GM18507 (cell line): ENCODE data around the gene UBE2O.

ENCODE experiments used
- DNase-seq: peaks from one replicate; pipeline ENCODE4 v3.0.0; 2011; ENCODE audit warnings: low read depth; ENCODE audit not compliant: insufficient read length; ENCODE audit errors: extremely low spot score
- FAIRE-seq: peaks from 2 replicates; lab custom pipeline; 2011; peaks lifted over from hg19 to GRCh38; lab: Jason Lieb, UNC

The UBE2O gene

GRCh38 chr17:76452660-76453430, at the start of gene UBE2O:
Gene UBE2O, minus strand, starts transcription at chr17:76453152. Its CDS starts 11 bp downstream, at chr17:76453141.
- peak; percentile 96 for DNase-seq
- peak; percentile 49 for FAIRE-seq

- FAIRE-seq: no peak
- DNase-seq: no peak
These were observed 48.9 kb upstream of the UBE2O start for GRCh38 chr17:76501827-76502307.

- DNase-seq (peak; percentile 93), FAIRE-seq (peak; percentile 80)
These were observed 48.3 kb upstream of the UBE2O start, which contains the start of gene RHBDF2 for GRCh38 chr17:76501018-76501826. Gene RHBDF2, minus strand, starts transcription at chr17:76501423. Its CDS starts 19,899 bp downstream, at chr17:76481524.

GRCh38 chr17:76500747-76501017, 47.7 kb upstream of the UBE2O start:
- no peak for DNase-seq
- FAIRE-seq: no peak

- DNase-seq (no peak), FAIRE-seq (no peak)
These were observed 47.3 kb upstream of the UBE2O start for GRCh38 chr17:76500074-76500746.

GRCh38 chr17:76499267-76499667, 46.3 kb upstream of the UBE2O start:
- no peak for DNase-seq
- FAIRE-seq: no peak

- FAIRE-seq (peak; percentile 80), DNase-seq (no peak)
These were observed 45.9 kb upstream of the UBE2O start for GRCh38 chr17:76498876-76499251.

GRCh38 chr17:76497979-76498875, 45.3 kb upstream of the UBE2O start:
- FAIRE-seq (no peak), DNase-seq (no peak)

GRCh38 chr17:76497699-76497978, 44.7 kb upstream of the UBE2O start:
- FAIRE-seq (no peak), DNase-seq (no peak)

GRCh38 chr17:76496464-76496863, 43.5 kb upstream of the UBE2O start:
- FAIRE-seq (no peak), DNase-seq (no peak)

- DNase-seq (no peak), FAIRE-seq (no peak)
These were observed 42.9 kb upstream of the UBE2O start for GRCh38 chr17:76495663-76496400.

GRCh38 chr17:76493505-76494167, 40.7 kb upstream of the UBE2O start:
- FAIRE-seq (no peak), DNase-seq (no peak)

GRCh38 chr17:76492989-76493501, 40.1 kb upstream of the UBE2O start:
- DNase-seq (no peak), FAIRE-seq (peak; percentile 93)

GRCh38 chr17:76492123-76492988, 39.4 kb upstream of the UBE2O start:
- FAIRE-seq (no peak), DNase-seq (no peak)

GRCh38 chr17:76491271-76492122, 38.5 kb upstream of the UBE2O start:
- FAIRE-seq (peak; percentile 57), DNase-seq (no peak)

GRCh38 chr17:76490112-76490710, 37.3 kb upstream of the UBE2O start:
- FAIRE-seq: no peak
- no peak for DNase-seq
